B cell (primary cell): ENCODE results near the gene KCNT2. TPM values are rescaled to one million over a fixed set of nuclear protein-coding genes. Genes with fewer than 3 reads are reported as not detected.

Experiments used
- ATAC-seq: fragments of 200-7000 bp; cut with Tn5 transposase; one replicate; pipeline ENCODE4 v1.10.0; 2021; ENCODE audit warnings: low read depth, mild to moderate bottlenecking, moderate number of reproducible peaks, moderate library complexity
- CTCF ChIA-PET: fragments of 350-600 bp; sonication (Branson Sonifier 250); formaldehyde crosslinking; loops from one replicate; lab custom pipeline; 2021; ENCODE audit warnings: antibody characterized with exemption, inconsistent platforms; lab: Charles Lee
- POLR2A ChIA-PET: fragments of 350-600 bp; sonication (Branson Sonifier 250); formaldehyde crosslinking; loops from one replicate; lab custom pipeline; 2021; ENCODE audit warnings: antibody characterized with exemption; lab: Charles Lee
- DNase-seq: peaks from one replicate; pipeline ENCODE4 v3.0.0; 2013
- H2AFZ ChIP-seq: 2 replicates; pipeline ENCODE4 v1.6.1; 2012; ENCODE audit warnings: mild to moderate bottlenecking, low read depth, low read length; ENCODE audit not compliant: insufficient read depth, poor library complexity, severe bottlenecking
- H3K27ac ChIP-seq, 2 donors: 1 replicate in 1 of 2; 2 replicates in 1 of 2; pipeline ENCODE4 v1.5.1; 2012 to 2013; ENCODE audit warnings: low read length in 2 of 2, mild to moderate bottlenecking in 2 of 2, moderate library complexity in 1 of 2
- H3K27me3 ChIP-seq, 4 experiments: fragments of 200-600 bp in 1 of 4; sonication (generic) in 1 of 4; replicated peaks in 1 of 4; 1 replicate in 2 of 4; 2 replicates in 2 of 4; pipeline versions ENCODE4 v1.6.1 to v1.7.0; 2013 to 2016; ENCODE audit warnings: low read length in 3 of 4, mild to moderate bottlenecking in 2 of 4, mixed read lengths in 1 of 4, moderate library complexity in 1 of 4; ENCODE audit not compliant: insufficient read depth in 4 of 4, control insufficient read depth in 3 of 4; ENCODE audit errors: control extremely low read depth in 1 of 4
- H3K36me3 ChIP-seq, 2 experiments: replicated peaks in 1 of 2; 1 replicate in 1 of 2; 2 replicates in 1 of 2; pipeline versions ENCODE4 v1.6.1 to v1.7.1; 2013; ENCODE audit warnings: low read length in 1 of 2; ENCODE audit not compliant: insufficient read depth in 2 of 2, control insufficient read depth in 1 of 2; ENCODE audit errors: control extremely low read depth in 1 of 2, extremely low read depth in 1 of 2
- H3K4me1 ChIP-seq, 2 donors: fragments of 200-600 bp in 1 of 2; sonication (generic) in 1 of 2; 1 replicate in 1 of 2; 2 replicates in 1 of 2; pipeline versions ENCODE4 v1.5.1 to v1.6.1; 2013 to 2017; ENCODE audit warnings: low read length in 2 of 2; ENCODE audit not compliant: control insufficient read depth in 2 of 2, insufficient read depth in 2 of 2
- H3K4me2 ChIP-seq: replicated peaks from 2 replicates; pipeline ENCODE3; 2012; ENCODE audit warnings: mild to moderate bottlenecking, low read depth, low read length; ENCODE audit not compliant: poor library complexity, severe bottlenecking
- H3K4me3 ChIP-seq, 5 experiments: fragments of 200-600 bp in 1 of 5; sonication (generic) in 1 of 5; 1 replicate in 3 of 5; 2 replicates in 2 of 5; pipeline versions ENCODE4 v1.5.1 to v1.7.0; 2011 to 2016; ENCODE audit warnings: low read length in 4 of 5, mild to moderate bottlenecking in 4 of 5, low read depth in 2 of 5, control low read depth in 1 of 5, moderate library complexity in 1 of 5; ENCODE audit not compliant: insufficient read depth in 1 of 5; ENCODE audit errors: control extremely low read depth in 1 of 5, extremely low read depth in 1 of 5
- H3K79me2 ChIP-seq: fragments of 200-600 bp; sonication (generic); one replicate; pipeline ENCODE4 v1.6.0; 2016; ENCODE audit warnings: low read length; ENCODE audit not compliant: control insufficient read depth, insufficient read depth
- H3K9ac ChIP-seq: fragments of 200-600 bp; sonication (generic); 2 replicates; pipeline ENCODE4 v1.6.1; 2017; ENCODE audit warnings: mild to moderate bottlenecking, low read length, moderate library complexity
- H3K9me3 ChIP-seq, 3 donors: one replicate each; pipeline versions ENCODE4 v1.6.1 to v1.7.1; 2013; ENCODE audit warnings: low read length in 2 of 3; ENCODE audit not compliant: control insufficient read depth in 2 of 3, insufficient read depth in 1 of 3; ENCODE audit errors: control extremely low read depth in 1 of 3
- H4K20me1 ChIP-seq: 2 replicates; pipeline ENCODE4 v1.6.0; 2012; ENCODE audit warnings: mild to moderate bottlenecking, low read length; ENCODE audit not compliant: insufficient read depth, control insufficient read depth, poor library complexity, severe bottlenecking
- H3K27ac Mint-ChIP-seq: one replicate; pipeline ENCODE4 v1.8.0; 2021; ENCODE audit warnings: mixed read lengths
- H3K27me3 Mint-ChIP-seq: one replicate; pipeline ENCODE4 v1.8.0; 2021; ENCODE audit warnings: mixed read lengths
- H3K4me1 Mint-ChIP-seq: one replicate; pipeline ENCODE4 v1.8.0; 2021; ENCODE audit warnings: mixed read lengths
- H3K4me3 Mint-ChIP-seq: one replicate; pipeline ENCODE4 v1.8.0; 2021; ENCODE audit warnings: mixed read lengths
- H3K9me3 Mint-ChIP-seq: one replicate; pipeline ENCODE4 v1.8.0; 2022; ENCODE audit warnings: mixed read lengths; ENCODE audit not compliant: insufficient read depth
- EZH2 ChIP-seq: IDR thresholded peaks from 2 replicates; pipeline ENCODE4 v1.6.1; 2012; ENCODE audit warnings: borderline replicate concordance, low read depth, mild to moderate bottlenecking, moderate library complexity, low read length; ENCODE audit not compliant: insufficient read depth, poor library complexity, severe bottlenecking
- WGBS: methylation state at CpG from one replicate; pipeline ENCODE4 v1.1.5; 2013; ENCODE audit warnings: missing lambda C conversion rate; ENCODE audit not compliant: insufficient coverage; 5-methylcytosine and 5-hydroxymethylcytosine counted together
- intact Hi-C: fragments of 100-400 bp; cut with micrococcal nuclease; formaldehyde crosslinking; loops from one replicate; pipeline ENCODE4 v1.10.0; 2022
- polyA plus RNA-seq: library from polyadenylated mRNA; depleted of rRNA; stranded (reverse); fragments of >200 nt; gene quantifications from 2 replicates; pipeline ENCODE4 v1.2.3, GENCODE V29; 2012
- total RNA-seq, 2 donors: library from RNA; stranded (reverse); fragments of 120-200 nt in 1 of 2; gene quantifications; 1 replicate in 1 of 2; 2 replicates in 1 of 2; pipeline versions ENCODE4 v1.2.3 to v1.2.4, GENCODE V29; 2013 to 2022
- TF ChIP-seq, protein P1 (sequence below): fragments of 200-600 bp; IDR thresholded peaks from one replicate; pipeline ENCODE4 v1.8.0; 2022; ENCODE audit warnings: antibody characterized with exemption, mild to moderate bottlenecking

Gene KCNT2
- total and polyA plus RNA-seq, 2 donors (not counting 1 experiment from before 2014, with no cell fraction given): not detected

DNA sequence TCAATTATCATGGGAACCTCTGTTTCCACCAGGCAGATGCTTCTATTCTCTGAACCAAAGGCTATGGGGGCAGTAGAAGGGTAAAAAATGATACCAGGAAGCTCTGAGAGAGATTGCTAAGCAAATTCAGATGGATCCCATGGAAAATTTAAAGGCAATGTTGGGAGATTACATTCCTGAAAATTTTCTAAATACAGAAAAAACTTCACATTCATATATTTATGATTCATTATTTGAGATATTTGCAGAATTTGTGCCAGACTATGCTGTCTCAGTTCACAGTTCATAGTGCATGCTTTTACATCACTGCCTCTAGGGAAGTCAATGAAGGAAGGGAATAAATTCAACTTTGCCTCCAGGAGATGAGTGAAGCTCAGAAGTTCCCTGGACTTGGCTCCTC lies 57.5 kb downstream of the KCNT2 start:
- Mint-ChIP-seq H3K4me1 (no peaks in the 10 kb centered on the region), H3K27ac (no peak overlapping the region), H3K27me3 (no peaks in the 10 kb centered on the region), H3K4me3 (no peak overlapping the region), H3K9me3 (peaks cover 6% of the 10 kb centered on the region)
- ATAC-seq (no peak), DNase-seq (no peak)
- Histone ChIP-seq H3K27ac (no peak overlapping the region), H3K4me1 (no peaks in the 10 kb centered on the region), H2AFZ (no peak overlapping the region), H3K4me3 (no peak overlapping the region), H4K20me1 (no peaks in the 10 kb centered on the region), H3K9ac (no peak overlapping the region), H3K36me3 (no peaks in the 10 kb centered on the region), H3K79me2 (no peaks in the 10 kb centered on the region), H3K9me3 (no peaks in the 10 kb centered on the region), H3K4me2 (no peak overlapping the region), H3K27me3 (no peaks in the 10 kb centered on the region)
- TF ChIP-seq, protein P1, sequence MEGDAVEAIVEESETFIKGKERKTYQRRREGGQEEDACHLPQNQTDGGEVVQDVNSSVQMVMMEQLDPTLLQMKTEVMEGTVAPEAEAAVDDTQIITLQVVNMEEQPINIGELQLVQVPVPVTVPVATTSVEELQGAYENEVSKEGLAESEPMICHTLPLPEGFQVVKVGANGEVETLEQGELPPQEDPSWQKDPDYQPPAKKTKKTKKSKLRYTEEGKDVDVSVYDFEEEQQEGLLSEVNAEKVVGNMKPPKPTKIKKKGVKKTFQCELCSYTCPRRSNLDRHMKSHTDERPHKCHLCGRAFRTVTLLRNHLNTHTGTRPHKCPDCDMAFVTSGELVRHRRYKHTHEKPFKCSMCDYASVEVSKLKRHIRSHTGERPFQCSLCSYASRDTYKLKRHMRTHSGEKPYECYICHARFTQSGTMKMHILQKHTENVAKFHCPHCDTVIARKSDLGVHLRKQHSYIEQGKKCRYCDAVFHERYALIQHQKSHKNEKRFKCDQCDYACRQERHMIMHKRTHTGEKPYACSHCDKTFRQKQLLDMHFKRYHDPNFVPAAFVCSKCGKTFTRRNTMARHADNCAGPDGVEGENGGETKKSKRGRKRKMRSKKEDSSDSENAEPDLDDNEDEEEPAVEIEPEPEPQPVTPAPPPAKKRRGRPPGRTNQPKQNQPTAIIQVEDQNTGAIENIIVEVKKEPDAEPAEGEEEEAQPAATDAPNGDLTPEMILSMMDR: no peak
- no peak for TF ChIP-seq EZH2
- ChIA-PET POLR2A (no interaction called here), CTCF (no interaction called here)
- intact Hi-C loops: no loop called here

DNA sequence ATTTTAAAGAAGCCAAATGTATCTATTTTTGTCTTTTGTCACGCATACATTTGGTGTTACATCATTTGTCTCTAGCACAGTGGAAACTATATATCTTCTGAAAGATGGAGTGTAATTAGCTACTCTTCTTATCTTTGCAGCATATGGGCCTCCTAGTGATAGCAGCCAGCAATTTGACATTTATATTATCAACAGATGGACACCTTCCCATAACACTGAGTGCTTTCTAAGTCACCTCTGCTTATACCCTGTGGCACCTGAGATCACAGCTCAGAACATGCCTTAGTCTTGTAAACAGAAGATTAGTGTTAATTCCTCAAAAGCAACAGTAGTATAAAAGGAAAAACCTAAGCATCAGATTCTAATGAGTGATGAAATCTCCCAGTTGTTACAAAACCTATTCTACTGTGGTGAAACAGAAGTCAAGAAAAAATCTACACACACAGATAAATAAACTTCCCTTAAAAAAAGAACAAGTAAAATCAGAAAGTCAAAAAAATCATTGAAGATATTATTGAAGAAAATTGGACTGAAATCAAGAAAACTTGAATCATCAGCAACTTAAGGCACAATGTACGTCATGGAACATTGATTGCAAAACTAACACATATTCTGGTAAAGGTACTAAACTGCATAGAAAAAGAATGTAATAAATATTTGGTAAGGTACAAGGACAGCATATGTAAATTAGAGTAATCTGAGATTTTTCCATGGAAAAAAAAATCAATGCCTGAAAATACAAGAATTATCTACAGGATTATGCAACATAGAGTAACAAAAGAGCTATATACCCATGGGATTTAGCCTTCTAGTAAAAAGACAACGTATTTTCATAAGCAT lies 61.7 kb downstream of the KCNT2 start:
- no CpG with 5 or more reads among the region's 3 CpGs for WGBS
- no peaks in the 10 kb centered on the region for H3K36me3 ChIP-seq
- H3K9me3 ChIP-seq: no peaks in the 10 kb centered on the region
- no peaks in the 10 kb centered on the region for H3K79me2 ChIP-seq
- no peaks in the 10 kb centered on the region for H4K20me1 ChIP-seq
- CTCF ChIA-PET: no interaction called here
- no peak overlapping the region for H3K27ac Mint-ChIP-seq
- intact Hi-C loops: no loop called here
- DNase-seq: no peak
- no peak overlapping the region for H3K4me2 ChIP-seq
- no peaks in the 10 kb centered on the region for H3K4me1 Mint-ChIP-seq
- H3K4me3 ChIP-seq: no peak overlapping the region
- no peaks in the 10 kb centered on the region for H3K9me3 Mint-ChIP-seq
- no peaks in the 10 kb centered on the region for H3K27me3 Mint-ChIP-seq
- H2AFZ ChIP-seq: no peak overlapping the region
- H3K4me1 ChIP-seq: no peaks in the 10 kb centered on the region
- H3K4me3 Mint-ChIP-seq: no peak overlapping the region
- POLR2A ChIA-PET: no interaction called here
- ATAC-seq: no peak
- H3K27me3 ChIP-seq: no peaks in the 10 kb centered on the region
- no peak overlapping the region for H3K9ac ChIP-seq
- TF ChIP-seq, protein P1: no peak
- no peak for TF ChIP-seq EZH2
- H3K27ac ChIP-seq: no peak overlapping the region
